Nephron (organoid): Measurements from ENCODE around the gene FGF5.
A peak's percentile ranks its signal among the peaks of the same experiment; 100 is the strongest.

Source experiments
- H3K27ac Mint-ChIP-seq, 3 experiments: 2 replicates each; pipeline ENCODE4 v1.8.0; 2020; ENCODE audit warnings: mixed read lengths in 3 of 3, mild to moderate bottlenecking in 2 of 3, moderate library complexity in 1 of 3
- H3K27me3 Mint-ChIP-seq: 2 replicates; pipeline ENCODE4 v1.8.0; 2021; ENCODE audit warnings: low read depth, mild to moderate bottlenecking, moderate library complexity, mixed read lengths
- H3K36me3 Mint-ChIP-seq: 2 replicates; pipeline ENCODE4 v1.8.0; 2020; ENCODE audit warnings: low read depth, mixed read lengths
- H3K4me1 Mint-ChIP-seq: 2 replicates; pipeline ENCODE4 v1.8.0; 2020; ENCODE audit warnings: mixed read lengths
- H3K4me3 Mint-ChIP-seq, 3 experiments: 2 replicates each; pipeline ENCODE4 v1.8.0; 2020; ENCODE audit warnings: mild to moderate bottlenecking in 3 of 3, mixed read lengths in 3 of 3, moderate library complexity in 2 of 3
- H3K9me3 Mint-ChIP-seq: 2 replicates; pipeline ENCODE4 v1.8.0; 2020; ENCODE audit warnings: mixed read lengths
- TF ChIP-seq, protein P1 (sequence below), 3 experiments: fragments of 200-600 bp; sonication (generic); IDR thresholded peaks; one replicate each; pipeline ENCODE4 v1.5.0; 2021; ENCODE audit warnings: antibody characterized with exemption in 3 of 3; ENCODE audit not compliant: unreplicated experiment in 3 of 3

The FGF5 gene

DNA sequence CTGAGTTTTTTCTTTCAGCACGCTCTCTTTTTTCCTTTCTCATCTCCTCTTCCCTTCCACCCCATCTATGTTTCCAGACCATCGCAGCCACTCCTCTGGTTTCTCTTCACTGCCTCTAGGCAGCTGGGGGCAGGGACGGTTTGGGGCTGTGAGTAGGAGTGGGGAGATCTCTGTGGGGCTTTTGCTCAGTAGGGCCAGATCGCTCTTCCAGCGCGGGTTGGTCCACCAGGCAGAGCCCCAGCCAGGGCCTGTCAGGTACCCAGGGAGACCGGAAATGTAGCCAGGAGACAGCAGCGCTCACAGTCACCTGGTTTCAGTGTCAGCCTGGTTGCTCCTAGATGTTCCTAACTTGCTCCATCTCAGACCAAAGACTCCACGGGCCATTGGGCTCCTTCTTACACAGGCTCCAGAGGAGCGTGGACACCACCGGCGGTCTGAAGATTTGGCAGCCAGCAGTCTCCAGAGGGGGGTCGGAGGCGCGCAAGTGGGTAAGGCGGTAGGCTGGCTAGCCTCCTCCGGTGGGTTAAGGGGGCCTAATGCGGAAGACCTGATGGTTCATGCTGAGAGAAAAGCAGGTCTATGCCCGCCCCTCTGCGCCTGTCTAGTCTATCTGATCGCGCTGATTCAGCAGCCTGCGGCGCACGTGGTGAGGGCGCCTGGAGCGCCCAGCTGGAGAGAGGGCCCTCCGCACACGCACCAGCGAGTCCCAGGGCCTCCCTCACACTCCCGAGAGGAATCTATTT is 1.8 kb downstream of the FGF5 start:
- TF ChIP-seq, protein P1, sequence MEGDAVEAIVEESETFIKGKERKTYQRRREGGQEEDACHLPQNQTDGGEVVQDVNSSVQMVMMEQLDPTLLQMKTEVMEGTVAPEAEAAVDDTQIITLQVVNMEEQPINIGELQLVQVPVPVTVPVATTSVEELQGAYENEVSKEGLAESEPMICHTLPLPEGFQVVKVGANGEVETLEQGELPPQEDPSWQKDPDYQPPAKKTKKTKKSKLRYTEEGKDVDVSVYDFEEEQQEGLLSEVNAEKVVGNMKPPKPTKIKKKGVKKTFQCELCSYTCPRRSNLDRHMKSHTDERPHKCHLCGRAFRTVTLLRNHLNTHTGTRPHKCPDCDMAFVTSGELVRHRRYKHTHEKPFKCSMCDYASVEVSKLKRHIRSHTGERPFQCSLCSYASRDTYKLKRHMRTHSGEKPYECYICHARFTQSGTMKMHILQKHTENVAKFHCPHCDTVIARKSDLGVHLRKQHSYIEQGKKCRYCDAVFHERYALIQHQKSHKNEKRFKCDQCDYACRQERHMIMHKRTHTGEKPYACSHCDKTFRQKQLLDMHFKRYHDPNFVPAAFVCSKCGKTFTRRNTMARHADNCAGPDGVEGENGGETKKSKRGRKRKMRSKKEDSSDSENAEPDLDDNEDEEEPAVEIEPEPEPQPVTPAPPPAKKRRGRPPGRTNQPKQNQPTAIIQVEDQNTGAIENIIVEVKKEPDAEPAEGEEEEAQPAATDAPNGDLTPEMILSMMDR (IDR thresholded peaks at IDR 0.05; ENCODE audit: unreplicated experiment in 3 of 3): no peak
- Mint-ChIP-seq H3K4me3 (peak overlapping the region; percentile 61 to 94 (median 88)), H3K27me3 (peaks cover 96% of the 10 kb centered on the region), H3K27ac (no peak overlapping the region), H3K36me3 (peaks cover 6% of the 10 kb centered on the region), H3K9me3 (peaks cover 14% of the 10 kb centered on the region), H3K4me1 (peaks cover 46% of the 10 kb centered on the region)

DNA sequence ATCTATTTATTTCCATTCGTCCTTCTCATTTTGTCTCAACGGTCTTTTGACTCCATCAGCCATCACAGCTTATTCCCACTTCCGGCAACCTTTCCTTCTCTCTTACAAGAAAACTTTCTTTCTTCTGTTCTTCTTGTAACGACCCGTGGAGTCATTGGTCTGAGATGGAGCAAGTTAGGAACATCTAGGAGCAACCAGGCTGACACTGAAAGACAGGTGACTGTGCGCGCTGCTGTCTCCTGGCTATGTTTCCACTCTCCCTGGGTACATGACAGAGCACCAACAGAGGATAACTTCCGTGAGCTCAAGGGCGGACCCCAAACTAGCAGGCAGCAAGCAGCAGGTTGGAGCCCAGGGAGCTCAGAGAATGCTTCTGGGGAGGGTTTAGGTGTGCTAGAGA is 2.5 kb downstream of the FGF5 start:
- H3K27ac Mint-ChIP-seq: no peak overlapping the region
- H3K9me3 Mint-ChIP-seq: peaks cover 14% of the 10 kb centered on the region
- peaks cover 96% of the 10 kb centered on the region for H3K27me3 Mint-ChIP-seq
- TF ChIP-seq, protein P1 (IDR thresholded peaks at IDR 0.05; ENCODE audit: unreplicated experiment in 3 of 3): no peak
- H3K4me1 Mint-ChIP-seq: peaks cover 39% of the 10 kb centered on the region
- H3K4me3 Mint-ChIP-seq: peak overlapping the region; percentile 33 to 94 (median 88)
- peaks cover 6% of the 10 kb centered on the region for H3K36me3 Mint-ChIP-seq

DNA sequence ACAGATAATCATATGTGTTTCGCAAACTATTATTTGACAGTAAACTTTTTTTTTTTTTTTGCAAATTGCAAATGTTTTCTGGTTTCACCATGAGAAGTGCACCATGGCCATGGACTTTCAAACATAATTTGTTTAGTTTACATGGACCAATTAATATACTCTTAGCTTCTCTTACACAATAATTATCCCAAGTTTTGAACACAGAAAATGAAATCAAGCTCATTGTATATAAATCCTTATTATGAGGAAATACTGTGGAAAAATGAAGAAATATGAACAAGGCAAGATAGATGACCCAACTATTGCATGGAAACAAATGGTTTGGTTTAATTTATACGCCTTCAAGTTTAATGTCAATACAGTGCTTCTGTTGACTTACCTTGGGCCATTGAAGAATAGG is 3.9 kb downstream of the FGF5 start:
- H3K36me3 Mint-ChIP-seq: peaks cover 6% of the 10 kb centered on the region
- H3K27ac Mint-ChIP-seq: no peak overlapping the region
- H3K4me1 Mint-ChIP-seq: peaks cover 25% of the 10 kb centered on the region
- peaks cover 14% of the 10 kb centered on the region for H3K9me3 Mint-ChIP-seq
- peaks cover 91% of the 10 kb centered on the region for H3K27me3 Mint-ChIP-seq
- TF ChIP-seq, protein P1 (IDR thresholded peaks at IDR 0.05; ENCODE audit: unreplicated experiment in 3 of 3): no peak
- H3K4me3 Mint-ChIP-seq: no peak overlapping the region

DNA sequence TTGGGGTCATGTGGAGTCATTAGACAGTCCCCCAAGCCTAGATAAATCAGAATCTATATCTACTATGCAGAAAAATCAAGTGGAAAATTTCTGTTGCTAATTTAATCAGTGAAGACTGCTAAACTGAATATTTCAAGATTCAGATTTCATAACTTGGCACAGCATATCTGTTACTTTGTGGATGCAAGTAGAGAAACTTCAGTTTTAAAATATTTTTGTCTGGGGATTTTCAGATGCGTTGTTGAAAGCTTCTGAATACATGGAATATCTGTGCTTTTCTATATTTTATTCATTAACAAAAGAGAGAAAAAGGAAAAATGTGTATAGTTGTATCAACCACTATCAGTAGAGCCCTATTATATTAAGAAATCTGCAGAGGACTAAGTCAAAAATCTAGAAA is 4.4 kb downstream of the FGF5 start:
- Mint-ChIP-seq H3K27me3 (peaks cover 86% of the 10 kb centered on the region), H3K9me3 (peaks cover 14% of the 10 kb centered on the region), H3K27ac (no peak overlapping the region), H3K4me1 (peaks cover 20% of the 10 kb centered on the region), H3K36me3 (peaks cover 6% of the 10 kb centered on the region), H3K4me3 (no peak overlapping the region)
- TF ChIP-seq, protein P1 (IDR thresholded peaks at IDR 0.05; ENCODE audit: unreplicated experiment in 3 of 3): no peak

DNA sequence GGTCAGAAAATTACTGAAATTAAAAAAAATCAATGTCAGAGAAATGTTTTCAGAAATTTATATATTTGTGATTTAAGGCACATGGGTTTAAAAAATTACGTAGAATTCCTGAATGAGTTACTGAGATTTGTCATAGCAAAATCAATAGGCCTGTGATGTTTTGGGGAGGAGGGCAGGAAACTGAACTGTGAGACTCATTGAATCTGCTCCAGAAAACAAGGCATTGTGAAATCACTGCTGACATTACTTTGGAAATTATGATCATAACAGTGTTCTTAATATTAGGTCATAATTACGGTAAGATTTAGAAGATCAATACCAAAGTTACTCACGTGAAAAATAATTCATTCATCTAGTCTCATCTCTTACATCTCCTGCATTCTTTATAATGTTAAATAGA is 5.3 kb downstream of the FGF5 start:
- peaks cover 6% of the 10 kb centered on the region for H3K36me3 Mint-ChIP-seq
- peaks cover 14% of the 10 kb centered on the region for H3K9me3 Mint-ChIP-seq
- peaks cover 79% of the 10 kb centered on the region for H3K27me3 Mint-ChIP-seq
- H3K4me1 Mint-ChIP-seq: peaks cover 14% of the 10 kb centered on the region
- TF ChIP-seq, protein P1 (IDR thresholded peaks at IDR 0.05; ENCODE audit: unreplicated experiment in 3 of 3): no peak
- no peak overlapping the region for H3K4me3 Mint-ChIP-seq
- no peak overlapping the region for H3K27ac Mint-ChIP-seq

DNA sequence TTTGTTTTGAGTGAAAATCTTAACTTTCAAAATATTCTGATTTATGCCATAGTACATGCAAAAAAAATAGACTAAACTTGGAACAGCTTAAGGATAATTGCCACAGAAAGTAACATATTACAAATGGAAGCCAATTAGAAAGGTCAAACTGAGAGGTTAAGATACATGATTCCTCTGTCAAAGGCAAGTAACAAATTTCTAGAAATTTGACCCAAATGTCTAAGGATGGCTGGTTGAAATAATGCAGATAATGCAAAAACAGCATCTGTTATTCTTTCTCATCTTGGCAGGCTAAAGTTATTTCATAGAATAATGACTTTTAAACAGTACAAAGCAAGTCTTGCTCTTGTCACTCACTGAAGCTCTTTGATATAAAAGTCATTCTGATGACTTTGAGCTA is 10.5 kb downstream of the FGF5 start:
- Mint-ChIP-seq H3K4me3 (no peak overlapping the region), H3K27ac (no peak overlapping the region), H3K9me3 (no peaks in the 10 kb centered on the region), H3K4me1 (no peaks in the 10 kb centered on the region), H3K36me3 (no peaks in the 10 kb centered on the region), H3K27me3 (peaks cover 53% of the 10 kb centered on the region)
- TF ChIP-seq, protein P1 (IDR thresholded peaks at IDR 0.05; ENCODE audit: unreplicated experiment in 3 of 3): no peak
